ENCODE measurements around the gene EFL1.
"Not testable (repeated sequence)": the region's sequence is repeated elsewhere in the genome, so short reads cannot be mapped to it uniquely, and the experiment has no call there.

Gene EFL1

GRCh38 chr15:82262422-82263026 is at the start of gene EFL1, which contains the start of gene SAXO2:
EFL1 (minus strand) TSS chr15:82262734; CDS start chr15:82261778, 956 bp downstream.
SAXO2 (plus strand) TSS chr15:82262818; CDS start chr15:82262880, 62 bp downstream.
- peak; percentile 75 to 85 for DNase-seq (ENCODE audit: low read depth in 1 of 2, low spot score in 1 of 2)

- not testable (repeated sequence) for DNase-seq (ENCODE audit: low read depth in 1 of 2, low spot score in 1 of 2)
Measured at GRCh38 chr15:82311321-82311720, 48.8 kb upstream of the EFL1 start.

DNA sequence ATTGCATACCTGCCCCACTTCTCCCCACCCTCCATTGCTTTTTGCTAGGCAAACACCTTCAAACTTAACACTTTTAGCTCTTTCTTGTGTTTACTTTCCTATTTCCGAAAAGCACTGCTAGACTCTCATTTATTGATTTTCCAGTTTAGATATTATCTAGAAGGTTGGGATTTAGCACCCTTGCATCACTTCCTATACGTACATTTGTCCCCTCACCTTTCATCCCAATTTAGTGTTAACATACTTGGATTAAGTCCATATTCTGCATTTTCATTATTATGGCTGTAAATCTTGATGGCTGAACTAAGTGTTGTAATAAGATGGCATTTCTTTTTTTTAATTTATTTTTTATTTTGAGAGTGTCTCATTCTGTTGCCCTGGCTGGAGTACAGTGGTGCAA is 47.3 kb upstream of the EFL1 start:
- no peak for DNase-seq (ENCODE audit: low read depth in 1 of 2, low spot score in 1 of 2)

GRCh38 chr15:82307714-82308081 is 45.2 kb upstream of the EFL1 start:
- no peak for DNase-seq (ENCODE audit: low read depth in 1 of 2, low spot score in 1 of 2)

GRCh38 chr15:82306791-82307713 is 44.5 kb upstream of the EFL1 start:
- DNase-seq (ENCODE audit: low read depth in 1 of 2, low spot score in 1 of 2): no peak

GRCh38 chr15:82305621-82306048 is 43.1 kb upstream of the EFL1 start:
- DNase-seq (ENCODE audit: low read depth in 1 of 2, low spot score in 1 of 2): no peak

- no peak for DNase-seq (ENCODE audit: low read depth in 1 of 2, low spot score in 1 of 2)
Measured at GRCh38 chr15:82304778-82305090, 42.2 kb upstream of the EFL1 start.

DNA sequence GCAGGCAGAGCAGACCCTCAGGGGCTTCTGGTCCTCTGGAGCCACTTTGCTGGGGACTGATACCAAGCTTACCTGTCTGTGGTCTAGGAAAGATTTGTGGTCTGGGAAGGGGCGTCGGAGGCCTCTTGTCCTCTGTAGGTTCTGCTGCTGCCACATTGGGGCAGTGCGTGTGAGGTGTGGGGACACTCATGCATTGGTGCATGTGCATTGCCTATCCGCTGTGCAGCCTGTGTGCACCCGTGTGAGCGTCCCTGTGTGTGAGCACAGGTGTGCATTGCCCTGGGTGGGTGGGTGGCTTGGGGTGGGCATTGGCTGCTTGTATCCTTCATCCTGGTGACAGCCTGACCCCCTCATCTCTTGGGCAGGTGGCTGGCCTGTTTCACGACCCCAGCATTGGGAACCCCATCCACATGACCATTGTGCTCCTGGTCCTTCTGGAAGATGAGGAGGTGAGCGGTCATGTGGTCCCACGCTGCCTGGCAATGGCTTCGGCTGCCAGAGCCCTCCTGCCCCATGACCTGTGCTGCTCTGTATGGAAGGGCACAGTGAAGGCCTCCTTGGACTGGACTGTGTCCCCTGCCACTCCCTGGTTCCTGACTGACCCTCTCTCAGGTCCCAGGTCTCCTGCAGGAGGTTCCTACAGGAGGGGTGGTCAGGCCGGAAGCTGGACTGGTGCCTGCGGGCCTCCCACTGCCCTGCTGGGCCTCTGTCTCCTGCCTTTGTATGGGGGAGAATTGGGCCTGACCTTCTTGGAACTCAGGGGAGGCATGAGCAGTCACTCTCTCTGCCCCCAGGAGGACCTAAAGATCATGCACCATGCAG is 41.6 kb upstream of the EFL1 start:
- no peak for DNase-seq (ENCODE audit: low read depth in 1 of 2, low spot score in 1 of 2)

DNA sequence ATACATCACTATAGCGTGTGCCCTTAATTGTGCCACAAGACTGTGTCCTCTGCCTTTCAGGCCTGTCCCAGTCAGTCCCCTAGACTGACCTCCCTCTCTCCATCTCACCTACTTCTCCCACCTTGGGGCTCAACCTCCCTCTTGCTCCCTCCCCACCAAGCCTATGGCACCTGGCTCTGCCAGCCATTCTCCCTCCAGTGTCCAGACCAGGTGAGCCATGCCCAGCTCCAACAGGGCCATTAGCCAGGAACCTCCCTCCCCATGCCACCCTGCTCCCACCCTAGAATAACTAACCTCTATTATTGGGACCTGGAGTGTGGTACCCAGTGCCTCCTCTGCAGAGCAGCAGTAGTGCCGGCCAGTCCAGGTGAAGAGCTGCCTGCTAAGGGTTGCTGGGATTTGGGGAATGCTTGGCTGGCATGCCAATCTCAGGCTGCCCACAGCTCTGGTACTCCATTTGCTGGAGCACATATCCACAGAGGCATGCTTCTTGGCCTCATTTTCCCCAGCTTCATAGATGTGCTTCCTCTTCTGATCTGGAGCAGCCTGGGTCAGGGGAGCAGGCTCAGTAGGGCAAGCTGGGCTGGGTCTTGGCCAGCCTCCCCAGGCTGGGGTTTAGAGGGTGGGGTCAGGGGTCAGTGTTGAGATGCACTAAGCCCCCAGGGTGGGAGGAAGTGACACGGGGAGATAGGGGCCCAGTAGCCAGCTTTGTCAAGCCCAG is 38.9 kb upstream of the EFL1 start:
- no peak for DNase-seq (ENCODE audit: low read depth in 1 of 2, low spot score in 1 of 2)

DNA sequence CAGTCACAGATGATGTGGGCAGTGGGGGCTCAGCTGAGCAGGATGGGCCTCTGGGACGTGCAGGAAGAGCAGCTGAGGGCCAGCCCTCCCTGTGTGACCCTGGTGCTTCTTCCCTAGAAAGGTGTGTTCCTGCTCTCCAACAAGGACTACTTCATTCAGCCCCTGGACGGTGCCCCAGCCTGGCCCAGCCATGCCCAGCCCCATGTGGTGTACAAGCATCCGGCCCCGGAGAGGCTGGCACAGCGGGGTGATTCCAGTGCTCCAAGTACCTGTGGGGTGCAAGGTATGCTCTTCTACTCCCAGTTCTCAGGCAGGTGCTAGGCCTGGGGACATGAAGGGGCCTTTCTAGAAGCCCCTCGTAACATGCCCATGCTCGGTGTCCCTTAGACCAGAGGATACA is 38.3 kb upstream of the EFL1 start:
- DNase-seq (ENCODE audit: low read depth in 1 of 2, low spot score in 1 of 2): no peak

GRCh38 chr15:82300326-82300725 is 37.8 kb upstream of the EFL1 start:
- not testable (repeated sequence) for DNase-seq (ENCODE audit: low read depth in 1 of 2, low spot score in 1 of 2)

DNA sequence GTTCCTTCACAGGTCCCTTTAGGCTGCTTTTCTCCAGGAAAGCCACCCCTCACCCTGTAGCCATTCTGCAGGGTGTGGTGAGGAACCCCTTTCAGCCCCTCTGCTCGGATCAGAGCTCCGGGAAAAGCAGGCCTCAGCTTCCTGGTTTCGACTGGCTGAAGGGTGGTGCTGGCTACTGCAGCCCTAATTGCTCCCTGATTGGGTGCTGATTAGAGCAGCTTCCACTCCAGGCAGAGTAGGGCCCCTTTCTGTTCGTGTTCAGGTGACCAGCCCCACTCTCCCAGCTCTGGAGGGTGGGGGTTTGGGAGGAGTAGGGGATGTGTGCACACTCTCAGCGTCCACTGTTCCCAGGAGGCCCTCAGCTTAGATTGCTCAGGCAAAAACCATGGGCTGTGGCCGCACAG is 37.0 kb upstream of the EFL1 start:
- not testable (repeated sequence) for DNase-seq (ENCODE audit: low read depth in 1 of 2, low spot score in 1 of 2)

DNA sequence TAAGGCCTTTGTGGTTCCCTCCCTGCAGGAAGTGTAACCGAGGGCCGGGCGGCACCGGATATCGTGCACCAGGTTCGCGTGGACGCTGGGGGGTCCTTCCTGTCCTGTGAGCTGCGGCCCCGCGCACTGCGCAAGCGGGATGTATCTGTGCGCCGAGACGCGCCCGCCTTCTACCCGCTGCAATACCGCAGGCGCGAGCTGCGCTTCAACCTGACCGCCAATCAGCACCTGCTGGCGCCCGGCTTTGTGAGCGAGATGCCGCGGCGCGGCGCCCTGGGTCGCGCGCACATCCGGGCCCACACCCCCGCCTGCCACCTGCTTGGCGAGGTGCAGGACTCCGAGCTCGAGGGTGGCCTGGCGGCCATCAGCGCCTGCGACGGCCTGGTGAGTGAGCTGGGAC is 36.0 kb upstream of the EFL1 start:
- peak; percentile 19 to 30 for DNase-seq (ENCODE audit: low read depth in 1 of 2, low spot score in 1 of 2)

DNA sequence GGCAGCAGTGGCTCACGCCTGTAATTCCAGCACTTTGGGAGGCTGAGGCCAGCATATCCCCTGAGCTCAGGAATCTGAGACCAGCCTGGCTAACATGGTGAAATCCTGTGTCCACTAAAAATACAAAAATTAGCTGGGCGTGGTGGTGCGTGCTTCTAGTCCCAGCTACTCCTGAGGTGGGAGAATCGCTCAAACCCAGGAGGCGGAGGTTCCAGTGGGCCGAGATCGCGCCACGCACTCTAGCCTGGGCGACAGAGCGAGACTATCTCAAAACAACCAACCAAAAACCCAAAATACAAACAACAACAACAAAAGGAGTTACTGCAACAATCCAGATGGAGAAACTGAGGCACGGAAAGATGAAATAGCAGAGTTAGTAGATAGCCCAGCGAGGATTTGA is 35.5 kb upstream of the EFL1 start:
- DNase-seq (ENCODE audit: low read depth in 1 of 2, low spot score in 1 of 2): no peak

DNA sequence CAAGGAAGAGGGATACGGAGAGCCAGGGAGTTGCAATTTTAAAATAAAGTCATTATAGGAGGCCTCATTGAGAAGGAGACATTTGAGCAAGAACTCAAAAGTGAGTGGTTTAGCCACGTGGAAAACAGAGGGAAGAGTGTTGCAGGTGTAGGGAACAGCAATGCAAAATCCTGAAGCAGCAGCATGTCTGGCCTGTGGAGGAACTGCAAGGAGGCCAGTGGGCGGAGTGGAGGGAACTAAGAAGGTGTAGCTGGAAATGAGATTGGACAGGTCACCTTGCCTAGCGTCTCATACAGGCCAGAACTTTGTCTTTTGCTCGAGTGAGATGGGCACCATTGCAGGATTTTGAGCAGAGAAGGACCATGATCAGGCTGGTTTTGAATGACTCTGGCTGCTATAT is 35.0 kb upstream of the EFL1 start:
- DNase-seq (ENCODE audit: low read depth in 1 of 2, low spot score in 1 of 2): no peak

GRCh38 chr15:82294061-82294690 is 31.6 kb upstream of the EFL1 start:
- DNase-seq (ENCODE audit: low read depth in 1 of 2, low spot score in 1 of 2): no peak

DNA sequence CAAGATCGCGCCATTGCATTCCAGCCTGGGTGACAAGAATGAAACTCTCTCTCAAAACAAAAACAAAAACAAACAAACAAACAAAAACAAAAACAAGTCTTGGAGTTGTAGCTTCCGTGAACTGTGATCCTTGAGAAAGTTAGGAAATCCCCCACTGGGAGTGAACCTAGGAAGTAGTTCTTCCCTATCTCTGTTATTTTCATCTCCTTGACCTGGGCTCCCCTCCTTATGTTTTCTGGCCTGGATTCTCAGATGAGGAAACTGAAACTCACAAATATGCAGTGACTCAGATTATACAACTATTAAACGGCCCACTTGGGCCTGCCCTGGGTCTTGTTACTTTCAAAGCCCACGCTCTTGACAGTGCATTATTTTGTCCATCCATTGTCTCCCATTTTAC is 29.7 kb upstream of the EFL1 start:
- no peak for DNase-seq (ENCODE audit: low read depth in 1 of 2, low spot score in 1 of 2)

GRCh38 chr15:82288202-82288601 is 25.7 kb upstream of the EFL1 start:
- not testable (repeated sequence) for DNase-seq (ENCODE audit: low read depth in 1 of 2, low spot score in 1 of 2)

GRCh38 chr15:82286475-82286874 is 23.9 kb upstream of the EFL1 start:
- not testable (repeated sequence) for DNase-seq (ENCODE audit: low read depth in 1 of 2, low spot score in 1 of 2)

DNA sequence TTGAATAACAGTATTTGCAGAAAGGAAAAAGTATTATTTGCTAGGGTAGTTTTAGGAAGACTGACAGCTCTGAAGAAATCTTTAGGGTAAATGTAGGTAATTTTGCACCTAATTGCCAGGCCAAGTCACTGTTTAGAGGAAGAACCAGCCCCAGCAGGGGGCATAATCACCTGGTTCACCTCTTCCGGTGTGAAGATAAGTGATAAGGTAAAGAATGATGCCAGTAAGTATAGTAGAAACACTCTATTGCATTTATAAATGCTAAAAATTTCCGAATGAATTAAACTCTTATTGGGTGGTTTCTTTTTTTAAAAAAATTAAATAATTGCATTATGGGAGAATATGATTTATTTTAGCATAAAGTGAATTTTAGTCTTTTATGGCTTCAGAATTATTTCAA is 21.8 kb upstream of the EFL1 start:
- not testable (repeated sequence) for DNase-seq (ENCODE audit: low read depth in 1 of 2, low spot score in 1 of 2)

DNA sequence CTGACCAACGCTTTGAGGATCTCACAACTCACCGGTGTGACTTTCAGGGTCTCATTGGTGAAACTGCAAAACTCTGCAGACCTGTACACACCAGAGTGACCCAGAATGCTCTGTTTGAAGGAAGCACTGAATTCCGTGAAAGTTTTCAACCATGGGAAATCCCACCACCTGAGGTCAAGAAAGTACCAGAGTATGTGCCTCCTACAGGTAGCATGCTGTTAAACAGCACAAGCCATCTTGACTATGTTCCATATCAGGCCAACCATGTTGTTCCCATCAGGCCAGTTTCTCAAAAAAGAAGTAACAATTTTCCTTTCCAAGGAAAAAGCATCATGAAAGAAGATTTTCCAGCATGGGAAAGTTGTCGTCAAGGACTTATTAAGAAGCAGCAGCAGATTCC is 19.9 kb upstream of the EFL1 start:
- not testable (repeated sequence) for DNase-seq (ENCODE audit: low read depth in 1 of 2, low spot score in 1 of 2)
